ENCODE results near the gene COL7A1. TPM values are rescaled to one million over a fixed set of nuclear protein-coding genes. Genes with fewer than 3 reads are reported as not detected.

Gene COL7A1
- polyA plus RNA-seq, 1 of the 3 experiments (the other 2 are of a cell fraction), result 10.8 TPM

GRCh38 chr3:48564022-48564421 is 31.1 kb downstream of the COL7A1 start (continued):
- 0 out of 2 replicates have a peak, but pooled peaks have one; percentile 29 for TF ChIP-seq REST (IDR thresholded peaks at IDR 0.05; ENCODE audit: low read depth, low read length)
- TF ChIP-seq MXI1 (IDR thresholded peaks at IDR 0.05; ENCODE audit: low read depth, low read length), result no peak
- TF ChIP-seq FOXM1 (IDR thresholded peaks at IDR 0.05; ENCODE audit: low read depth), result no peak
- no peak; a peak in 1 of 4 replicates for TF ChIP-seq EP300 (IDR thresholded peaks at IDR 0.05; ENCODE audit: borderline replicate concordance in 1 of 2, low read depth in 1 of 2, low read length in 1 of 2)
- no peak for TF ChIP-seq FOXJ3 (CRISPR knock-in tag; IDR thresholded peaks at IDR 0.05)
- no peak for TF ChIP-seq SMC3 (IDR thresholded peaks at IDR 0.05; ENCODE audit: low read depth, low read length)
- TF ChIP-seq, protein P1, sequence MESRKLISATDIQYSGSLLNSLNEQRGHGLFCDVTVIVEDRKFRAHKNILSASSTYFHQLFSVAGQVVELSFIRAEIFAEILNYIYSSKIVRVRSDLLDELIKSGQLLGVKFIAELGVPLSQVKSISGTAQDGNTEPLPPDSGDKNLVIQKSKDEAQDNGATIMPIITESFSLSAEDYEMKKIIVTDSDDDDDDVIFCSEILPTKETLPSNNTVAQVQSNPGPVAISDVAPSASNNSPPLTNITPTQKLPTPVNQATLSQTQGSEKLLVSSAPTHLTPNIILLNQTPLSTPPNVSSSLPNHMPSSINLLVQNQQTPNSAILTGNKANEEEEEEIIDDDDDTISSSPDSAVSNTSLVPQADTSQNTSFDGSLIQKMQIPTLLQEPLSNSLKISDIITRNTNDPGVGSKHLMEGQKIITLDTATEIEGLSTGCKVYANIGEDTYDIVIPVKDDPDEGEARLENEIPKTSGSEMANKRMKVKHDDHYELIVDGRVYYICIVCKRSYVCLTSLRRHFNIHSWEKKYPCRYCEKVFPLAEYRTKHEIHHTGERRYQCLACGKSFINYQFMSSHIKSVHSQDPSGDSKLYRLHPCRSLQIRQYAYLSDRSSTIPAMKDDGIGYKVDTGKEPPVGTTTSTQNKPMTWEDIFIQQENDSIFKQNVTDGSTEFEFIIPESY (IDR thresholded peaks at IDR 0.05; ENCODE audit: borderline replicate concordance, low read depth), result no peak

GRCh38 chr3:48563382-48563918 is 31.7 kb downstream of the COL7A1 start, which contains the start of gene UCN2:
Gene UCN2, minus strand, starts transcription at chr3:48563781. Its CDS starts 657 bp downstream, at chr3:48563124.
- Histone ChIP-seq H3K9me3 (no peaks in the 10 kb centered on the region), H3K9ac (peak within 1 kb of the TSS; percentile 57), H3K79me2 (ENCODE audit: insufficient read depth) (no peaks in the 10 kb centered on the region), H3K27ac (ENCODE audit: low read depth in 2 of 2, low read length in 1 of 2) (peak within 1 kb of the TSS; percentile 83 to 93; a peak in 3 of 4 replicates), H3K4me1 (ENCODE audit: control insufficient read depth in 1 of 2, insufficient read depth in 2 of 2, low read depth in 1 of 2, low read length in 1 of 2) (peaks cover 49 to 79% of the 10 kb centered on the region in 2 experiments; a peak in 3 of 4 replicates), H4K20me1 (ENCODE audit: insufficient read depth) (no peaks in the 10 kb centered on the region), H3F3A (replicated peaks; ENCODE audit: insufficient read depth) (peaks cover 24% of the 10 kb centered on the region), H3K4me3 (ENCODE audit: low read depth in 2 of 2, low read length in 1 of 2) (no peak within 1 kb of the TSS), H3K27me3 (ENCODE audit: insufficient read depth) (no peaks in the 10 kb centered on the region), H3K36me3 (replicated peaks in 1 of 2; ENCODE audit: control insufficient read depth in 1 of 2, insufficient read depth in 2 of 2, low read length in 1 of 2) (no peaks in the 10 kb centered on the region), H3K4me2 (peak within 1 kb of the TSS; percentile 65), H2AFZ (ENCODE audit: low read depth) (peak within 1 kb of the TSS; percentile 30; the same call in 1 of the 2 replicates), H3K9me2 (no peaks in the 10 kb centered on the region)
- TF ChIP-seq REST (IDR thresholded peaks at IDR 0.05; ENCODE audit: low read depth, low read length), result no peak
- peak; percentile 20 for TF ChIP-seq RAD21 (IDR thresholded peaks at IDR 0.05; ENCODE audit: low read length)
- no peak for TF ChIP-seq JUND (IDR thresholded peaks at IDR 0.05)
- TF ChIP-seq, protein P1 (IDR thresholded peaks at IDR 0.05; ENCODE audit: borderline replicate concordance, low read depth), result no peak
- no peak for TF ChIP-seq EZH2phosphoT487 (IDR thresholded peaks at IDR 0.05; ENCODE audit: borderline replicate concordance, low read depth)
- TF ChIP-seq RFX5 (IDR thresholded peaks at IDR 0.05; ENCODE audit: low read length), result no peak
- TF ChIP-seq YY1 (IDR thresholded peaks at IDR 0.05; ENCODE audit: low read depth), result 0 out of 2 replicates have a peak, but pooled peaks have one; percentile 22
- TF ChIP-seq GABPA (IDR thresholded peaks at IDR 0.05; ENCODE audit: low read depth), result no peak
- POLR2A ChIA-PET, result no interaction called here
- CTCF ChIA-PET, result interaction anchor here (1.5 kb wide), 1 partner anchor 98 kb away, joined by 4 read pairs; no protein-coding TSS in a partner anchor
- WGBS (ENCODE audit: low lambda C conversion rate), result 66% methylated on average over 6 of the region's 6 CpGs
- DNase-seq, result no peak

Measured in SK-N-SH (cell line).